AG04449 (cell line): ENCODE measurements around the gene ADGRG2.
A peak's percentile ranks its signal among the peaks of the same experiment; 100 is the strongest.
"Not testable (repeated sequence)": the region's sequence is repeated elsewhere in the genome, so short reads cannot be mapped to it uniquely, and the experiment has no call there.

Experiments
- CTCF ChIA-PET: fragments of 350-600 bp; formaldehyde crosslinking; extraction: SDS; loops from one replicate; lab custom pipeline; 2021; ENCODE audit warnings: antibody characterized with exemption; lab: Yijun Ruan, JAX
- POLR2A ChIA-PET: fragments of 400-600, 350-600 bp; formaldehyde crosslinking; extraction: SDS; loops from one replicate; lab custom pipeline; 2020; ENCODE audit warnings: antibody characterized with exemption, inconsistent platforms; lab: Yijun Ruan, JAX
- DNase-seq: peaks from one replicate; pipeline ENCODE4 v3.0.0-alpha.2; 2010; ENCODE audit warnings: low read depth, low spot score
- H3K4me3 ChIP-seq: 2 replicates; pipeline ENCODE4 v1.5.1; 2011; ENCODE audit warnings: low read depth, mild to moderate bottlenecking, control low read depth, low read length
- TF ChIP-seq, protein P1 (sequence below): IDR thresholded peaks from one replicate; pipeline ENCODE4 v1.5.1; 2011; ENCODE audit warnings: mild to moderate bottlenecking, moderate library complexity, low read length, control low read depth, inconsistent platforms; ENCODE audit not compliant: insufficient read depth; ENCODE audit errors: missing control alignments

ADGRG2 gene

DNA sequence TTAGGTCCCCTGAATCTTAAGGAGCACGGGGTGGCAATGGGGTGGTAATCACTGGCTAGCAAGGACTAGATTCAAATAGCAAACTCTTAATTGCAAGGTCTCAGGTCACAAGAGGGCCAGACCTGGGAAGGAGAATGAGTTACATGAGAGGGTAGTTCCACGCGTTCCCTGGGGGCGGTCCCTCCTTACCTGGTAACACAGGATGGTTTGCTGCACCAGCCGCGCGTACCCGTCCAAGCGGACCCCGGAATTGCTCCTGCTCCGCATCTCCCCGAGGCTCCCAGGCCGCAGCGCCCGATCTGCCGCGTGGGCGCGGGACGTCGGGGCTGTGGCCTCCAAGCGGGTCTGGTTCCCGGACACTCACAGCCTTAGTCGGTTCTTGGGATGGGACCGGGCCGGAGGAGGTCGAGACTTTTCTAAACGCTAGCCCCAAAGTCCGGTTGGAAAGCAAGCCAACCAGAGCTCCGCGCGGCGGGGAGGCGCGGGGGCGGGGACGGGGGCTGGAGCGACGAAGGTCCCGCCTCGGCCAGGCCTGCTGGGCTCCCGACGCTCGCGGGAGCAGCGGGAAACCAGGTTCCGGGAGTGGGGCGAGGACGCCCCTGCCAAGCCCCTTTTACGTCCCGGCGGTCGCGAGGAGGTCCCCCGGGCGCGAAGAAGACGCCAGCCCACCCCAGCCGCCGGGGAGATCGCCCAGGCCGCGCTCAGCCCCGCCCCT lies 138.4 kb downstream of the ADGRG2 start, which contains the start of gene PHKA2:
PHKA2 (minus strand) TSS at position 449 of the 715 bp plus-strand sequence; CDS start at position 267, 182 bp downstream.
- H3K4me3 ChIP-seq, result peak within 1 kb of the TSS; percentile 66
- TF ChIP-seq, protein P1, sequence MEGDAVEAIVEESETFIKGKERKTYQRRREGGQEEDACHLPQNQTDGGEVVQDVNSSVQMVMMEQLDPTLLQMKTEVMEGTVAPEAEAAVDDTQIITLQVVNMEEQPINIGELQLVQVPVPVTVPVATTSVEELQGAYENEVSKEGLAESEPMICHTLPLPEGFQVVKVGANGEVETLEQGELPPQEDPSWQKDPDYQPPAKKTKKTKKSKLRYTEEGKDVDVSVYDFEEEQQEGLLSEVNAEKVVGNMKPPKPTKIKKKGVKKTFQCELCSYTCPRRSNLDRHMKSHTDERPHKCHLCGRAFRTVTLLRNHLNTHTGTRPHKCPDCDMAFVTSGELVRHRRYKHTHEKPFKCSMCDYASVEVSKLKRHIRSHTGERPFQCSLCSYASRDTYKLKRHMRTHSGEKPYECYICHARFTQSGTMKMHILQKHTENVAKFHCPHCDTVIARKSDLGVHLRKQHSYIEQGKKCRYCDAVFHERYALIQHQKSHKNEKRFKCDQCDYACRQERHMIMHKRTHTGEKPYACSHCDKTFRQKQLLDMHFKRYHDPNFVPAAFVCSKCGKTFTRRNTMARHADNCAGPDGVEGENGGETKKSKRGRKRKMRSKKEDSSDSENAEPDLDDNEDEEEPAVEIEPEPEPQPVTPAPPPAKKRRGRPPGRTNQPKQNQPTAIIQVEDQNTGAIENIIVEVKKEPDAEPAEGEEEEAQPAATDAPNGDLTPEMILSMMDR, result no peak
- ChIA-PET POLR2A (interaction anchor here (0.7 kb wide), 1 partner anchor 350 kb away, joined by 3 read pairs; no protein-coding TSS in a partner anchor), CTCF (interaction anchor here (1.0 kb wide), 1 partner anchor 350 kb away, joined by 3 read pairs; no protein-coding TSS in a partner anchor)
- DNase-seq, result no peak

DNA sequence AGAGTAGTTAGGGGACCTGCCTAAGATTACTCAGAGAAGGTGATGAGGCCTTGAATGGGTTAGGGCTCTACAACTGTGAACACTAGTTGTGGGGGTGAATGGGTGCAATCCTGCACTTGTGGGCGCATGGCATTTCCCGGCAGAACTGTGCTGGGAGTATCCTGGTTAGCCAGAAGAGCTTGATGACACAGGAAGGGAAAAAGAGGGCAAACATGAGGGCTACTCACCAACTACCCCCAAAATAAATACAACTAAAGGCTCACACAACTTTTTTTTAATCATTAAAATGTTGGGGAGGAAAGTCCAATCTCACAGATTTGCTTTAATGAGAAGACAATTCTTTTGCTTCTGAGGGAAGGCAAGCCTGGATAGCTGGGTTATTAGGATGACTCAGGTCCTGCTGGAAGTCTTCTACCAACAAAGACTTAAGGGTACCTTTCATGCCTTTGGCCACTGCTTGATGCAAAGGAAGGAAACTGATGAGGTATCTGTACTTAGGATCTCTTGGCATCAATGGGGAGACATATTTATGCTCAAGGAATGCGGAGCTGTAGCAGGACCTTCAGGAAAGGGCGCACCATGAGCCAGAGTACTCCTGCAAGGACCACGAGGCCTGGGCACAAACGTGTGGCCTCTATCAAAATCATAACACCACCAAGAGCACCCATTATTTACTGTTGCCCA lies 141.0 kb downstream of the ADGRG2 start:
- TF ChIP-seq, protein P1, result no peak
- no peak for DNase-seq
- CTCF ChIA-PET, result interaction anchor here (0.6 to 1.2 kb wide), 3 partner anchors 8 to 95 kb away, joined by 3 read pairs; no protein-coding TSS in a partner anchor
- POLR2A ChIA-PET, result no interaction called here
- no peak overlapping the region for H3K4me3 ChIP-seq

DNA sequence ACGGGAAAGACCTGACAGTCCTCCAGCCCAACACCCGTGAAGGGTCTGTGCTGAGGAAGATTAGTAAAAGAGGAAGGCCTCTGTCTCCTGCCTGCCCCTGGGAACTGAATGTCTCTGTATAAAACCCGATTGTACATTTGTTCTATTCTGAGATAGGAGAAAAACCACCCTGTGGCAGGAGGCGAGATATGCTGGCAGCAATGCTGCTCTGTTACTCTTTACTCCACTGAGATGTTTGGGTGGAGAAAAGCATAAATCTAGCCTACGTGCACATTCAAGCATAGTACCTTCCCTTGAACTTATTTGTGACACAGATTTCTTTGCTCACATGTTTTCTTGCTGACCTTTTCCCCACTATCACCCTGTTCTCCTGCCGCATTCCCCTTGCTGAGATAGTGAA lies 142.0 kb downstream of the ADGRG2 start:
- POLR2A ChIA-PET, H3K4me3 ChIP-seq, DNase-seq: not testable (repeated sequence)
- CTCF ChIA-PET, result interaction anchor here (0.6 to 1.2 kb wide), 3 partner anchors 9 to 94 kb away, joined by 3 read pairs; no protein-coding TSS in a partner anchor

DNA sequence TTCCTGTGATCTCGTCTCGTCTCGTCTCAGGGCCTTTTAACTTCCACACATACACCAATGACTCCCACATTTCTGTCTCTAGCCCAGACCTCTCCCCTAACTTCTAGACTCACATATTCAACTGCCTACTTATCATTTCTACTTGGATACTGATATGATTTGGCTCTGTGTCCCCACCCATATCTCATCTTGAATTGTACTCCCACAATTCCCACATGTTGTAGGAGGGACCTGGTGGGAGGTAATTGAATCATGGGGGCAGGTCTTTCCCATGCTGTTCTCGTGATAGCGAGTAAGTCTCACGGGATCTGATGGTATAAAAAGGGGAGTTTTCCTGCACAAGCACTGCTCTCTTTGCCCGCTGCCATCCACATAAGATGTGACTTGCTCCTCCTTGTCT lies 147.3 kb downstream of the ADGRG2 start:
- no peak for DNase-seq
- ChIA-PET POLR2A (no interaction called here), CTCF (no interaction called here)
- no peak overlapping the region for H3K4me3 ChIP-seq
- TF ChIP-seq, protein P1, result no peak

DNA sequence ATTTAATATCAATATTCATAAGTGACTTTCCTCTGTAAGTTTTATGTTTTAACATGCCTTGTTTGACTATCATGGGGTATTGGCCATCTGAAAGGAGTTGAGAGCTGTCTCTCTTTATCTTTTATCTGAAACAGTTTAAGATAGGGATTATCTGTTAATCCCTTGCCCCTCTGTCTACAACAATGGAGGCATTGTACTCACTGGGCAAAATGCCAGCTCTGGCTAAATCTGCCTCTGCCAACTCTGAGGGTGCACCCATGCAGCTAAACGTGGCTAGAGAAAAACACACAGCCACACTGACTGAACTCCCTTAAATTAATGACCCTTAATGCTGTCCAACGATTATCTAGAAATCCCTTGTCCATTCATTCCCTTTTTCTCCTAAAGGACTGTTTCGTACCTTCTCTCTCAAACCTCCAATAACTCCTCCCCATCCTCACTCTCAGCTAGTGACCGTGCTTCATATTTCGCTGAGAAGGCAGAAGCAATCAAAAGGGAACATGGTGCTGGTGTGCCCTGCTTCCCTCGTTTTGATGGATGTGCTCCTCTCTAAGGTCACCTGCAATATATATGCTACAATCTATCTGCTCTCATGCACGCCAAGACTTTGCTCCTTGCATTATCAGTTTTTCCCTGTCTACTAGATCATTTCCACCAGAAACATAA lies 148.6 kb downstream of the ADGRG2 start:
- TF ChIP-seq, protein P1, result no peak

DNA sequence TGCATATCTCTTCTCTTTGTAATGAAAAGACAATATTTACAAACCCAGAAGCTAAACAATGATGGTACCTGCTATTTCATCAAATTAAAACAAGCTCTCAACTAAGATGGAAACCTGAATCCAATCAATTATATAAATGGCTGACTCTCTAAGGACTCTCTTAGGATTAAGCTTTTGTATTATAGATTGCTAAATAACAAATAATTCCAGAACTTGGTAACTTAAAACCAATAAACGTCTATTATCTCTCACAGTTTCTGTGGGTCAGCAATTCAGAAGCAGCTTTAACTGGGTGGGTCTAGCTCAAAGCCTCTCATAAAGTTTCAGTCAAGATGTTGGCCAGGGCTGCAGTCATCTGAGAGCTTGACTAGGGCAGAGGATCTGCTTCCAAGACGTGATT lies 150.8 kb downstream of the ADGRG2 start:
- ChIA-PET POLR2A (no interaction called here), CTCF (interaction anchor here (0.7 to 2.0 kb wide), 2 partner anchors 14 to 46 kb away, joined by 3 to 4 read pairs; no protein-coding TSS in a partner anchor)
- no peak for DNase-seq
- no peak overlapping the region for H3K4me3 ChIP-seq
- TF ChIP-seq, protein P1, result no peak

More for the DNA sequence above, 148.6 kb downstream of the ADGRG2 start:
- no peak overlapping the region for H3K4me3 ChIP-seq
- CTCF ChIA-PET, result no interaction called here
- no peak for DNase-seq
- POLR2A ChIA-PET, result no interaction called here
